Medulla oblongata (tissue), 1 donor: ENCODE measurements around the gene EIF3C.
"Not testable (repeated sequence)": the region's sequence is repeated elsewhere in the genome, so short reads cannot be mapped to it uniquely, and the experiment has no call there.

ENCODE experiments used
- DNase-seq: peaks from one replicate; pipeline ENCODE4 v3.0.0-alpha.2; 2015; ENCODE audit errors: extremely low spot score

Gene EIF3C

GRCh38 chr16:28746618-28747350 lies 35.5 kb downstream of the EIF3C start:
- DNase-seq, result not testable (repeated sequence)

- DNase-seq, result not testable (repeated sequence)
Measured at GRCh38 chr16:28749997-28750465, 38.8 kb downstream of the EIF3C start.

GRCh38 chr16:28750469-28751067 lies 39.3 kb downstream of the EIF3C start:
- DNase-seq, result not testable (repeated sequence)

- not testable (repeated sequence) for DNase-seq
Measured at GRCh38 chr16:28751487-28751886, 40.2 kb downstream of the EIF3C start, which contains the start of gene NPIPB9. TSS of gene NPIPB9 (plus strand) at chr16:28751787.

- not testable (repeated sequence) for DNase-seq
Measured at GRCh38 chr16:28781697-28782096, 70.4 kb downstream of the EIF3C start.

GRCh38 chr16:28782357-28782756 lies 71.1 kb downstream of the EIF3C start:
- not testable (repeated sequence) for DNase-seq
